ENCODE results near the gene NBEA. TPM values are rescaled to one million over a fixed set of nuclear protein-coding genes. Genes with fewer than 3 reads are reported as not detected.
A peak's percentile ranks its signal among the peaks of the same experiment; 100 is the strongest.

Gene NBEA
- total RNA-seq, 3 donors from 2014 or later = 7.5 to 18.6 (median 16.1) TPM

GRCh38 chr13:35714121-35714520, 772.1 kb downstream of the NBEA start:
- intact Hi-C loops (cut with DNase I; ENCODE audit: low total_unique reads) = no loop called here
- no peaks in the 10 kb centered on the region for H3K27me3 ChIP-seq
- no peaks in the 10 kb centered on the region for H3K36me3 ChIP-seq
- H3K9me3 ChIP-seq = no peaks in the 10 kb centered on the region
- H3K4me3 ChIP-seq = no peak overlapping the region
- H3K4me1 ChIP-seq = peaks cover 13 to 14% of the 10 kb centered on the region in 2 donors
- TF ChIP-seq POLR2AphosphoS5 (IDR thresholded peaks at IDR 0.05) = no peak
- TF ChIP-seq CTCF (IDR thresholded peaks at IDR 0.05) = no peak
- no peak for TF ChIP-seq POLR2A (IDR thresholded peaks at IDR 0.05)
- no peak for DNase-seq (ENCODE audit: low spot score in 2 of 2)
- H3K27ac ChIP-seq = peak overlapping the region; percentile 48 to 76

- Histone ChIP-seq H3K4me3 (no peak overlapping the region), H3K9me3 (no peaks in the 10 kb centered on the region), H3K36me3 (no peaks in the 10 kb centered on the region), H3K27ac (peak overlapping the region; percentile 48 to 76), H3K27me3 (no peaks in the 10 kb centered on the region), H3K4me1 (peaks cover 11 to 14% of the 10 kb centered on the region in 2 donors)
- DNase-seq (ENCODE audit: low spot score in 2 of 2) = no peak
- intact Hi-C loops (cut with DNase I; ENCODE audit: low total_unique reads) = no loop called here
- TF ChIP-seq POLR2AphosphoS5 (IDR thresholded peaks at IDR 0.05) (no peak), CTCF (IDR thresholded peaks at IDR 0.05) (no peak), POLR2A (IDR thresholded peaks at IDR 0.05) (no peak)
Measured at GRCh38 chr13:35714588-35715377, 772.7 kb downstream of the NBEA start.

- H3K36me3 ChIP-seq = no peaks in the 10 kb centered on the region
- DNase-seq (ENCODE audit: low spot score in 2 of 2) = no peak
- peak overlapping the region in 1 of 2 donors; percentile 43 for H3K27ac ChIP-seq
Measured at GRCh38 chr13:35716186-35716585, 774.1 kb downstream of the NBEA start.

GRCh38 chr13:35716729-35717128, 774.7 kb downstream of the NBEA start:
- TF ChIP-seq POLR2A (IDR thresholded peaks at IDR 0.05) = no peak
- TF ChIP-seq CTCF (IDR thresholded peaks at IDR 0.05) = no peak
- TF ChIP-seq POLR2AphosphoS5 (IDR thresholded peaks at IDR 0.05) = no peak
- peak overlapping the region in 1 of 2 donors; percentile 43 for H3K27ac ChIP-seq
- no peak overlapping the region for H3K4me3 ChIP-seq
- no peak for DNase-seq (ENCODE audit: low spot score in 2 of 2)
- H3K9me3 ChIP-seq = no peaks in the 10 kb centered on the region
- peaks cover 11 to 14% of the 10 kb centered on the region in 2 donors for H3K4me1 ChIP-seq
- intact Hi-C loops (cut with DNase I; ENCODE audit: low total_unique reads) = no loop called here
- no peaks in the 10 kb centered on the region for H3K36me3 ChIP-seq
- no peaks in the 10 kb centered on the region for H3K27me3 ChIP-seq

More at GRCh38 chr13:35716186-35716585, 774.1 kb downstream of the NBEA start:
- H3K9me3 ChIP-seq = no peaks in the 10 kb centered on the region
- no peak overlapping the region for H3K4me3 ChIP-seq
- H3K27me3 ChIP-seq = no peaks in the 10 kb centered on the region
- intact Hi-C loops (cut with DNase I; ENCODE audit: low total_unique reads) = no loop called here
- TF ChIP-seq POLR2A (IDR thresholded peaks at IDR 0.05) (no peak), POLR2AphosphoS5 (IDR thresholded peaks at IDR 0.05) (peak in 1 of 3 donors; percentile 31)
- H3K4me1 ChIP-seq = peaks cover 11 to 14% of the 10 kb centered on the region in 2 donors

GRCh38 chr13:35718084-35718483, 776.0 kb downstream of the NBEA start:
- intact Hi-C loops (cut with DNase I; ENCODE audit: low total_unique reads) = no loop called here
- Histone ChIP-seq H3K9me3 (no peaks in the 10 kb centered on the region), H3K27ac (no peak overlapping the region), H3K36me3 (no peaks in the 10 kb centered on the region), H3K4me1 (peaks cover 11 to 14% of the 10 kb centered on the region in 2 donors), H3K27me3 (no peaks in the 10 kb centered on the region), H3K4me3 (no peak overlapping the region)
- TF ChIP-seq CTCF (IDR thresholded peaks at IDR 0.05) (no peak), POLR2AphosphoS5 (IDR thresholded peaks at IDR 0.05) (no peak), POLR2A (IDR thresholded peaks at IDR 0.05) (no peak)
- DNase-seq (ENCODE audit: low spot score in 2 of 2) = no peak

Data from breast epithelium (tissue), 4 donors.